ENCODE measurements around the gene ARFIP2.

DNA sequence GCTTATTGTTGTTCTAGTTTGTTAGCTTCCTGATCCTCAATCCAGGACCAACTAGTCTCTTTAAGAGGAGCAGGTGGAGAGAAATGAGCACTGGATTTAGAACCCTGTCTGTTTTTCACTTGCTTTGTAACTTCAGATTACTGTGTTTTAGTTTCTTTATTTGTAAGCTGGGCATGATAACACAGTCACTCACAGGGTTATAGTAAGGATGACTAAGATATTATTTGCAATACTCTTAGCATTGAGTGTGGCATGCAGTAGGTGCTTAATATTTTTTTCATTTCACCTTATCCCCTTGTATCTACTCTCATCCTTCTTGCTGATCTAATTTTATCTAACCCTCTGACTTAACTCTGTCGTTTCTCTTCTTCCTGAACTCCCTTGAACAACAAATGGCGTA lies 49.7 kb upstream of the ARFIP2 start:
- TF ChIP-seq, protein P1, sequence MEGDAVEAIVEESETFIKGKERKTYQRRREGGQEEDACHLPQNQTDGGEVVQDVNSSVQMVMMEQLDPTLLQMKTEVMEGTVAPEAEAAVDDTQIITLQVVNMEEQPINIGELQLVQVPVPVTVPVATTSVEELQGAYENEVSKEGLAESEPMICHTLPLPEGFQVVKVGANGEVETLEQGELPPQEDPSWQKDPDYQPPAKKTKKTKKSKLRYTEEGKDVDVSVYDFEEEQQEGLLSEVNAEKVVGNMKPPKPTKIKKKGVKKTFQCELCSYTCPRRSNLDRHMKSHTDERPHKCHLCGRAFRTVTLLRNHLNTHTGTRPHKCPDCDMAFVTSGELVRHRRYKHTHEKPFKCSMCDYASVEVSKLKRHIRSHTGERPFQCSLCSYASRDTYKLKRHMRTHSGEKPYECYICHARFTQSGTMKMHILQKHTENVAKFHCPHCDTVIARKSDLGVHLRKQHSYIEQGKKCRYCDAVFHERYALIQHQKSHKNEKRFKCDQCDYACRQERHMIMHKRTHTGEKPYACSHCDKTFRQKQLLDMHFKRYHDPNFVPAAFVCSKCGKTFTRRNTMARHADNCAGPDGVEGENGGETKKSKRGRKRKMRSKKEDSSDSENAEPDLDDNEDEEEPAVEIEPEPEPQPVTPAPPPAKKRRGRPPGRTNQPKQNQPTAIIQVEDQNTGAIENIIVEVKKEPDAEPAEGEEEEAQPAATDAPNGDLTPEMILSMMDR (conservative IDR thresholded peaks at IDR 0.05; ENCODE audit: low read depth, low read length) = no peak
- no peak for TF ChIP-seq EZH2 (IDR thresholded peaks at IDR 0.05; ENCODE audit: borderline replicate concordance, low read depth, low read length, poor library complexity, severe bottlenecking)
